ENCODE measurements around the gene HTR6.
A peak's percentile ranks its signal among the peaks of the same experiment; 100 is the strongest.

GRCh38 chr1:19715334-19716203, 50.9 kb downstream of the HTR6 start:
- TF ChIP-seq TAF1 (IDR thresholded peaks at IDR 0.05; ENCODE audit: low read depth): no peak
- TF ChIP-seq EP300 (IDR thresholded peaks at IDR 0.05; ENCODE audit: borderline replicate concordance): no peak
- TF ChIP-seq MAX (IDR thresholded peaks at IDR 0.05): peak; percentile 55
- TF ChIP-seq CREB1 (IDR thresholded peaks at IDR 0.05; ENCODE audit: low read depth): no peak
- no peak for TF ChIP-seq REST (IDR thresholded peaks at IDR 0.05; ENCODE audit: low read depth)
- TF ChIP-seq EGR1 (IDR thresholded peaks at IDR 0.05): no peak
- TF ChIP-seq TCF12 (IDR thresholded peaks at IDR 0.05; ENCODE audit: low read depth): no peak
